Kidney glomerular epithelial cell (primary cell): ENCODE measurements around the gene SLC5A3.

Experiments
- DNase-seq: peaks from one replicate; lab custom pipeline; 2025; lab: John Stamatoyannopoulos, UW

The SLC5A3 gene

GRCh38 chr21:34100790-34101189, 27.4 kb downstream of the SLC5A3 start:
- DNase-seq: no peak

DNA sequence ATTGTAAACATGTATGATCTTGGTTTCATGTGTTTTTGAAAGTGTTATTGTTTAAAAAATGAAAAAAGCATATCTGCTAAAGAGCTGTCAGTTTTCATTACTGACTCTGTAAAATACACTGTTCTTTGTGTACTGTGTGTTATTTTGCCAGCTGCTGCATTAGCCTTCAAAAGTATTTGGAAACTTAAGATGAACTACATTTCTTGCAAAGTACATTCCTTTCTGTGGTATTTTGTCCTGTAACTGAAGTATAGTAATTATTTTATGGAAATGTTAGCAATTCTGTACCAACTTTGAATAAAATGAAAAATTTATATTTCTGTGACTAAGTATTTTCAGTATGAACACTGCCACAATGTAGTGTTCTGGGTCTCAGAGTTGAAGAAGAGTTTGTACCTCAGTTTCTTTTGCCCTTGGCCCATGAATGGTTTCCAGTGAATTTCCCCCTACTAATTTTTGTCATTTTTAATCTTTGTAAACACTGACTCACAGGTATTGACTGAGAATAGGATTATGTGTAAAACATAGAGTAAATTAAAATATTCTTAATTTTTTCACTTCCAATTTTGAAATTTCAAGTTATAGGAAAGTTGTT, 32.7 kb downstream of the SLC5A3 start:
- no peak for DNase-seq

- no peak for DNase-seq
Measured at GRCh38 chr21:34107606-34108005, 34.2 kb downstream of the SLC5A3 start.

DNA sequence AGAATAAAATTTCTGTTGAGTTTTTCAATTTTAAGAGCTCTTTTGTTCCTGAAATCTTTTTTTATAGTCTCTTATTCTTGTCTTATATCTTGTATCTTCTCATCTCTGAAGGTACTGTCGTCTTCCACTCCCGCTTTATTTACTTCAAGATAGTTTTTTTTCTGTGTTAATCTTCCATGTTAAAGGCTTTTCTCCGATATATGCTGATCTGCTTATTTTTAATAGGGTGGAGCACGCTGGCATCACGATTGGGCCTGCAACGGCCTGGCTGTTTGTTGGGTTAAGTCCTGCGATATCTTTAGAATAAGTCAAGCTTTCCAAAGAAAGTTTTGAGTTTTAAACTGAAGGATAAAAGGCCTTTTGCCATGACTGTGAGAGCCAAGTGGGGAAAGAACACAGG, 35.7 kb downstream of the SLC5A3 start:
- no peak for DNase-seq

GRCh38 chr21:34110594-34111202, 37.3 kb downstream of the SLC5A3 start:
- no peak for DNase-seq

DNA sequence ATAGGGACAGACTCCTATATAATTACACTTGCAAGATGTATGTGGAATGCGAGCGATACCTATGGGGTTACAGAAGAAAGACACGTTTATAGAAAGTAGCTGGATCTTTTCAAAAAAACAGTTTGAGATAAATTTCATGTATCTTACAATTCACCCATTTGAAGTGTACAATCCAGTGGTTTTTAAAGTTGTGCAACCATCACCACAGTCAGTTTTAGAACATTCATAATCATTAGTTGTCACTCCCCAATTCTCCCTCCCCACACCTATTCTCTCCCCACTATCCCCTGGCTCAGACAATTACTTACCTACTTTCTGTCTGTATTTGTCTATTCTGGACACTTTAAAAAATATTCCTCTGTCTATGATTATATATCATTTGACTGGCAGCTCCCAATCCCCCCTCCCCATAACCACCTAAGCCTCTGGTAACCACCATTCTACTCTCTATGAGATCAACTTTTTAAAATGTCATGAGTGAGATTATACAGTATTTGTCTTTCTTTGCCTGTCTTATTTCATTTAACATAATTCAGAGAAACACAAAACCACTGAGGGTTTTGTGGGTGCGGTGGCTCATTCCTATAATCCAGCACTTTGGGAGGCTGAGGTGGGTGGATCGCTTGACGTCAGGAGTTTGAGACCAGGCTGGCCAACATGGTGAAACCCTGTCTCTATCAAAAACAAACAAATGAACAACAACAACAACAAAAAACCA, 39.1 kb downstream of the SLC5A3 start:
- DNase-seq: no peak

GRCh38 chr21:34113842-34114241, 40.5 kb downstream of the SLC5A3 start:
- DNase-seq: no peak

- DNase-seq: no peak
Measured at GRCh38 chr21:34115160-34115559, 41.8 kb downstream of the SLC5A3 start.

DNA sequence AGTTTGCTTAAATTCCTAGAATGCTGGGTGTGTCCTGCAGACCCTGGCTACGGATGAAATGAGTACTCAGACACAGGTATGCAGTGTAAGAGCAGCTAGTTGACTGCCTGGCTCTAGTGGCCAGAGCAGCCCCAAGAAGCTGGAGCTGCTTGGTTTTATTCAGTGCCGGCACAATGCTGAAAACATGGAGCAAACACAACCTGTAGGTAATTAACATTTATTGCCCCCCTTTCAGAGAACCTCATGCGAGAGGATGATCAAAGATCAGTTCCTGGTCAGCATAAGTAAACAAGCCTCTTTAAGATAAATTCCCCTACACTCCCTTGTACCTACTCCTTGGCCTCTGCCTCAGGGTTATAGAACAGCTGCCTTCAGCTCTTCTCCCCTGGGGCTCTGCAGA, 43.2 kb downstream of the SLC5A3 start:
- no peak for DNase-seq

DNA sequence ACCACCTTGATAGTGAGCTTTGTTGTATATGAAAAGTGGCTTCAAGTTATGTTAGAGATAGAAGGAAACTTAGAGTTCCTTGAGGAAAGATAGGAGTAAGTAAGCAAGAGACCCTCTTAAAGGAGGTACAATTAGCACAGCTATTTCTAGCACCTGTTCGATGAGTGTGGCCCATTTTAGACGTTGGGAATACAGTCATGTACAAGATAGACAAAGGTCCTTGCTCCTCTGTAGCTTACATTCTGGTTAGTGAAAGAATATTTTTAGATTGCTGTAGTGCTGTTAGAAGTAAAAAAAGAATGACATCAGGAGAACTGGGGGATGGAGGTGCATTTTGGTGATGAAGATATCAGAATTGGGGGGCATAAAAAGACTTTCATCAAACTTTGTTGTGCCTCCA, 47.5 kb downstream of the SLC5A3 start:
- DNase-seq: no peak

- no peak for DNase-seq
Measured at GRCh38 chr21:34122047-34122446, 48.7 kb downstream of the SLC5A3 start.
